WI38 (cell line): ENCODE measurements around the gene PITPNB.

Experiments used
- H3K4me3 ChIP-seq: 2 replicates; pipeline ENCODE4 v1.5.1; 2011; ENCODE audit warnings: low read depth, mild to moderate bottlenecking, control low read depth, low read length
- CTCF ChIP-seq: IDR thresholded peaks from 2 replicates; pipeline ENCODE4 v1.5.1; 2012; ENCODE audit warnings: low read depth, mild to moderate bottlenecking, control low read depth, low read length

Gene PITPNB

GRCh38 chr22:27919942-27920755, 1.1 kb upstream of the PITPNB start:
- no peak for TF ChIP-seq CTCF
- peak overlapping the region; percentile 88 for H3K4me3 ChIP-seq

GRCh38 chr22:27918341-27919221, 475 bp downstream of the PITPNB start:
- no peak for TF ChIP-seq CTCF
- H3K4me3 ChIP-seq, result peak overlapping the region; percentile 88

- TF ChIP-seq CTCF, result no peak
- H3K4me3 ChIP-seq, result no peak overlapping the region
Measured at GRCh38 chr22:27915986-27916385, 3.1 kb downstream of the PITPNB start.

GRCh38 chr22:27913162-27913741, 5.8 kb downstream of the PITPNB start:
- no peak for TF ChIP-seq CTCF
- no peak overlapping the region for H3K4me3 ChIP-seq

- H3K4me3 ChIP-seq, result no peak overlapping the region
- TF ChIP-seq CTCF, result no peak
Measured at GRCh38 chr22:27912101-27912500, 7.0 kb downstream of the PITPNB start.

- no peak for TF ChIP-seq CTCF
- H3K4me3 ChIP-seq, result no peak overlapping the region
Measured at GRCh38 chr22:27911330-27911729, 7.7 kb downstream of the PITPNB start.
